ENCODE measurements around the gene GAS1. TPM values are rescaled to one million over a fixed set of nuclear protein-coding genes. Genes with fewer than 3 reads are reported as not detected.

GAS1 gene
- total RNA-seq, 1 experiment from 2014 or later, result 0.21 TPM

GRCh38 chr9:86943201-86944113, 3.8 kb downstream of the GAS1 start:
- H3K4me3 Mint-ChIP-seq (ENCODE audit: low read depth, unreplicated experiment), result no peak overlapping the region
- DNase-seq, result no peak
- H3K9me3 Mint-ChIP-seq (ENCODE audit: low read depth, unreplicated experiment), result no peaks in the 10 kb centered on the region
- peaks cover 70% of the 10 kb centered on the region for H3K27me3 Mint-ChIP-seq (ENCODE audit: unreplicated experiment)
- CTCF ChIA-PET, result interaction anchor here (0.7 kb wide), 1 partner anchor 648 kb away, joined by 7 read pairs; no protein-coding TSS in a partner anchor
- intact Hi-C loops (cut with micrococcal nuclease; ENCODE audit: unreplicated experiment), result loop anchor here (10.0 kb wide), 1 partner anchor 309 kb away; no protein-coding TSS in a partner anchor
- no peak overlapping the region for H3K27ac Mint-ChIP-seq (ENCODE audit: unreplicated experiment)
- TF ChIP-seq, protein P1, sequence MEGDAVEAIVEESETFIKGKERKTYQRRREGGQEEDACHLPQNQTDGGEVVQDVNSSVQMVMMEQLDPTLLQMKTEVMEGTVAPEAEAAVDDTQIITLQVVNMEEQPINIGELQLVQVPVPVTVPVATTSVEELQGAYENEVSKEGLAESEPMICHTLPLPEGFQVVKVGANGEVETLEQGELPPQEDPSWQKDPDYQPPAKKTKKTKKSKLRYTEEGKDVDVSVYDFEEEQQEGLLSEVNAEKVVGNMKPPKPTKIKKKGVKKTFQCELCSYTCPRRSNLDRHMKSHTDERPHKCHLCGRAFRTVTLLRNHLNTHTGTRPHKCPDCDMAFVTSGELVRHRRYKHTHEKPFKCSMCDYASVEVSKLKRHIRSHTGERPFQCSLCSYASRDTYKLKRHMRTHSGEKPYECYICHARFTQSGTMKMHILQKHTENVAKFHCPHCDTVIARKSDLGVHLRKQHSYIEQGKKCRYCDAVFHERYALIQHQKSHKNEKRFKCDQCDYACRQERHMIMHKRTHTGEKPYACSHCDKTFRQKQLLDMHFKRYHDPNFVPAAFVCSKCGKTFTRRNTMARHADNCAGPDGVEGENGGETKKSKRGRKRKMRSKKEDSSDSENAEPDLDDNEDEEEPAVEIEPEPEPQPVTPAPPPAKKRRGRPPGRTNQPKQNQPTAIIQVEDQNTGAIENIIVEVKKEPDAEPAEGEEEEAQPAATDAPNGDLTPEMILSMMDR (IDR thresholded peaks at IDR 0.05; ENCODE audit: unreplicated experiment), result no peak
- peaks cover 12% of the 10 kb centered on the region for H3K36me3 Mint-ChIP-seq (ENCODE audit: insufficient read depth, unreplicated experiment)
- H3K4me1 Mint-ChIP-seq (ENCODE audit: low read depth, unreplicated experiment), result no peaks in the 10 kb centered on the region
- BruUV-seq (replicated peaks), result no TSS peak

DNA sequence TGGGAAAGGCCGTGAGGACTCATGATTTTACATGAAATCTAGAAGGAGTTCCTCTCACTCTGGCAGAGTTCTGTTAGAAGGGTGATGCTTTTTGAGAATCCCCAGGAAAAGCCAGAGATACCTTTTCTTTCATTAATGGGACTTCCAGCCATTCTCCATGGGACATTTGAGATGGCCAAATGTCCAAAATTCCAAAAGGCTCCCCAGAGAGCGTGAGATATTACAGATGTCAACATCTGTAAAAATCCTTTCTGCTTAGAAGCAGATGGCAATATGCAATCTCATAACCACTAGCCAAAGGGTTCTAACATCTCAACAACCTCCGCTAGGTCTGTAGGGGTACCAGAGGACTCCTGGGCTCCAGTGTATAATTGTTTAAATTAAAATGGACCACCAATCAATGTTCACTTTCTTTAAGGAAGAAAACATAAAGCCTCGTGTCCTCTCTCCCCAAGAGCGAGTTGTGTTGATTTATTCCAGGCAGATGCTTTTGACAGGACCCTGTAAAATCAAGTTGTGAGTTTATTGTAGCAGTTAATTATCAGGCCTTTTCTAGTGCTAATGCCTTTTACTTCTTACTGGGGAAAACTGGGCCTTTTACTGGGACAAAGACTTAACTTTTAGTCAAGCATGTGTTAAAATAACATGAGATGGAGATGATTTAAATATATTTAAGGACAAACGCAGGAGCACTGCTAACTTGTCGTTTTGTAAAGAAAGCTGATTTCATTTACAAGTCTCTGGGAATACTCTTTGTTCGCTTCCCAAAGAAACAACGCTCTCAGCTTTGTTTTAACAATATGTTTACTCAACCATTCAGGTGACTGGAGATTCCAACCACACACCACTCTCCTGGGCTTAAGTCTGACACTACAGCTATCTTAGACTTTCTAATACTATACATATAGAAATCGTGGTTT, 4.8 kb downstream of the GAS1 start:
- intact Hi-C loops (cut with micrococcal nuclease; ENCODE audit: unreplicated experiment), result loop anchor here (10.0 kb wide), 1 partner anchor 308 kb away; no protein-coding TSS in a partner anchor
- H3K4me1 Mint-ChIP-seq (ENCODE audit: low read depth, unreplicated experiment), result no peaks in the 10 kb centered on the region
- CTCF ChIA-PET, result no interaction called here
- TF ChIP-seq, protein P1 (IDR thresholded peaks at IDR 0.05; ENCODE audit: unreplicated experiment), result no peak
- no peak overlapping the region for H3K4me3 Mint-ChIP-seq (ENCODE audit: low read depth, unreplicated experiment)
- H3K27me3 Mint-ChIP-seq (ENCODE audit: unreplicated experiment), result peaks cover 74% of the 10 kb centered on the region
- H3K27ac Mint-ChIP-seq (ENCODE audit: unreplicated experiment), result no peak overlapping the region
- no peaks in the 10 kb centered on the region for H3K9me3 Mint-ChIP-seq (ENCODE audit: low read depth, unreplicated experiment)
- H3K36me3 Mint-ChIP-seq (ENCODE audit: insufficient read depth, unreplicated experiment), result peaks cover 9% of the 10 kb centered on the region
- no peak for DNase-seq
- no TSS peak for BruUV-seq (replicated peaks)

- BruUV-seq (replicated peaks), result no TSS peak
Measured at GRCh38 chr9:86941197-86941596, 6.1 kb downstream of the GAS1 start.

GRCh38 chr9:86940774-86941173, 6.5 kb downstream of the GAS1 start:
- DNase-seq, result no peak
- Mint-ChIP-seq H3K36me3 (ENCODE audit: insufficient read depth, unreplicated experiment) (peaks cover 2% of the 10 kb centered on the region), H3K4me1 (ENCODE audit: low read depth, unreplicated experiment) (no peaks in the 10 kb centered on the region), H3K4me3 (ENCODE audit: low read depth, unreplicated experiment) (no peak overlapping the region), H3K27me3 (ENCODE audit: unreplicated experiment) (peaks cover 73% of the 10 kb centered on the region), H3K9me3 (ENCODE audit: low read depth, unreplicated experiment) (no peaks in the 10 kb centered on the region), H3K27ac (ENCODE audit: unreplicated experiment) (no peak overlapping the region)
- BruUV-seq (replicated peaks), result no TSS peak
- intact Hi-C loops (cut with micrococcal nuclease; ENCODE audit: unreplicated experiment), result loop anchor here (10.0 kb wide), 1 partner anchor 306 kb away; no protein-coding TSS in a partner anchor
- TF ChIP-seq, protein P1 (IDR thresholded peaks at IDR 0.05; ENCODE audit: unreplicated experiment), result no peak
- CTCF ChIA-PET, result no interaction called here

More at GRCh38 chr9:86941197-86941596, 6.1 kb downstream of the GAS1 start:
- H3K4me1 Mint-ChIP-seq (ENCODE audit: low read depth, unreplicated experiment), result no peaks in the 10 kb centered on the region
- TF ChIP-seq, protein P1 (IDR thresholded peaks at IDR 0.05; ENCODE audit: unreplicated experiment), result no peak
- peaks cover 5% of the 10 kb centered on the region for H3K36me3 Mint-ChIP-seq (ENCODE audit: insufficient read depth, unreplicated experiment)
- H3K27me3 Mint-ChIP-seq (ENCODE audit: unreplicated experiment), result peaks cover 74% of the 10 kb centered on the region
- DNase-seq, result no peak
- no peak overlapping the region for H3K27ac Mint-ChIP-seq (ENCODE audit: unreplicated experiment)
- intact Hi-C loops (cut with micrococcal nuclease; ENCODE audit: unreplicated experiment), result loop anchor here (10.0 kb wide), 1 partner anchor 306 kb away; no protein-coding TSS in a partner anchor
- no peaks in the 10 kb centered on the region for H3K9me3 Mint-ChIP-seq (ENCODE audit: low read depth, unreplicated experiment)
- H3K4me3 Mint-ChIP-seq (ENCODE audit: low read depth, unreplicated experiment), result no peak overlapping the region
- CTCF ChIA-PET, result no interaction called here
